Tibial artery (tissue), 4 donors: ENCODE measurements around the gene YKT6.

ENCODE experiments used
- DNase-seq, 2 donors: peaks; one replicate each; pipeline ENCODE4 v3.0.0-alpha.2; 2019
- H3K27ac ChIP-seq, 2 donors: fragments of 200-600 bp; sonication (generic) in 1 of 2; 1 replicate in 1 of 2; 2 replicates in 1 of 2; pipeline ENCODE4 v1.5.1; 2018 to 2019; ENCODE audit warnings: mild to moderate bottlenecking in 1 of 2
- H3K27me3 ChIP-seq, 2 donors: fragments of 200-600 bp; sonication (generic) in 1 of 2; one replicate each; pipeline versions ENCODE4 v1.5.1 to v1.6.0; 2016 to 2019
- H3K36me3 ChIP-seq, 3 donors: fragments of 200-600 bp; sonication (generic) in 2 of 3; one replicate each; pipeline ENCODE4 v1.5.1; 2016 to 2019; ENCODE audit warnings: mild to moderate bottlenecking in 2 of 3
- H3K4me1 ChIP-seq, 4 donors: fragments of 200-600 bp; sonication (generic) in 2 of 4; 1 replicate in 3 of 4; 2 replicates in 1 of 4; pipeline ENCODE4 v1.5.1; 2016 to 2019
- H3K4me3 ChIP-seq, 2 donors: fragments of 200-600 bp; sonication (generic) in 1 of 2; 1 replicate in 1 of 2; 2 replicates in 1 of 2; pipeline ENCODE4 v1.5.1; 2018 to 2019; ENCODE audit warnings: mild to moderate bottlenecking in 2 of 2
- H3K9me3 ChIP-seq, 3 donors: fragments of 200-600 bp; sonication (generic) in 1 of 3; one replicate each; pipeline ENCODE4 v1.5.1; 2016 to 2019
- CTCF ChIP-seq, 2 experiments: fragments of 200-600 bp in 1 of 2; fragments of 450-650 bp in 1 of 2; IDR thresholded peaks; one replicate each; pipeline ENCODE4 v1.5.1; 2017 to 2019; ENCODE audit warnings: antibody characterized with exemption in 2 of 2, mild to moderate bottlenecking in 1 of 2, moderate library complexity in 1 of 2
- intact Hi-C: fragments of 100-400 bp; cut with DNase I; formaldehyde crosslinking; loops from one replicate; pipeline ENCODE4 v1.15.0; 2023; ENCODE audit warnings: low total_unique reads

YKT6 gene

GRCh38 chr7:44261240-44261639, 60.5 kb downstream of the YKT6 start:
- no peak for DNase-seq
- Histone ChIP-seq H3K27me3 (peaks cover 0 to 19% of the 10 kb centered on the region in 2 donors), H3K4me3 (no peak overlapping the region), H3K4me1 (peaks cover 17 to 42% (median 36%) of the 10 kb centered on the region in 4 donors), H3K36me3 (no peaks in the 10 kb centered on the region), H3K27ac (no peak overlapping the region), H3K9me3 (no peaks in the 10 kb centered on the region)
- no peak for TF ChIP-seq CTCF (IDR thresholded peaks at IDR 0.05)
- intact Hi-C loops: no loop called here

- TF ChIP-seq CTCF (IDR thresholded peaks at IDR 0.05): no peak
- no peaks in the 10 kb centered on the region for H3K36me3 ChIP-seq
- no peak overlapping the region for H3K27ac ChIP-seq
- H3K9me3 ChIP-seq: no peaks in the 10 kb centered on the region
- intact Hi-C loops: no loop called here
- peaks cover 17 to 36% (median 35%) of the 10 kb centered on the region in 4 donors for H3K4me1 ChIP-seq
- peaks cover 0 to 19% of the 10 kb centered on the region in 2 donors for H3K27me3 ChIP-seq
- DNase-seq: no peak
- H3K4me3 ChIP-seq: no peak overlapping the region
These were observed 61.3 kb downstream of the YKT6 start for GRCh38 chr7:44262031-44262430.

GRCh38 chr7:44263326-44264082, 62.7 kb downstream of the YKT6 start:
- Histone ChIP-seq H3K36me3 (no peaks in the 10 kb centered on the region), H3K27ac (no peak overlapping the region), H3K4me3 (no peak overlapping the region), H3K27me3 (peaks cover 0 to 19% of the 10 kb centered on the region in 2 donors), H3K4me1 (peaks cover 6 to 21% (median 20%) of the 10 kb centered on the region in 4 donors), H3K9me3 (no peaks in the 10 kb centered on the region)
- no peak for TF ChIP-seq CTCF (IDR thresholded peaks at IDR 0.05)
- DNase-seq: no peak
- intact Hi-C loops: no loop called here
